ENCODE results near the gene RNF186.
"Not testable (repeated sequence)": the region's sequence is repeated elsewhere in the genome, so short reads cannot be mapped to it uniquely, and the experiment has no call there.

Gene RNF186

DNA sequence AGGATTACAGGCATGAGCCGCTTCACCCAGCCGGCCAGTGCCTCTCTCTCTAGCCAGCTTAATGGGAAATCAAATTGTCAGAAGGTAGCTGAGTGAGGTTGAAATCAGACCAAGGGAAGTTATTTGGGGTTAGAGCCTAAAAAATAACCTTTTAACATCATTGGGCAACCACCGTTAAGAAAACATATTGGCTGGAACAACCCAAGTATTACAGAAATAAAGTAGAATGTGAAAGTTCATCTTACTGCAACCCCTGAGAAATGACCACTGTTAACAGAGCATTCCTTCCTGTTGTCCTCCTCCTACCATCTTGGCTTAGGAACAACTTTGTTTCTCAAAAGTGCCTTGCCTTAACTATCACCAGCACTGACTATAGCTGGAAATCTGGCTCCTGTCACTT, 3.2 kb upstream of the RNF186 start:
- Histone ChIP-seq H3K36me3 (no peaks in the 10 kb centered on the region), H3K9me3 (ENCODE audit: severe bottlenecking) (no peaks in the 10 kb centered on the region), H3K27me3 (ENCODE audit: insufficient read depth, low read depth, severe bottlenecking) (no peaks in the 10 kb centered on the region), H3K4me3 (ENCODE audit: low read depth, low read length) (no peak overlapping the region), H3K27ac (no peak overlapping the region)
- TF ChIP-seq, protein P1, sequence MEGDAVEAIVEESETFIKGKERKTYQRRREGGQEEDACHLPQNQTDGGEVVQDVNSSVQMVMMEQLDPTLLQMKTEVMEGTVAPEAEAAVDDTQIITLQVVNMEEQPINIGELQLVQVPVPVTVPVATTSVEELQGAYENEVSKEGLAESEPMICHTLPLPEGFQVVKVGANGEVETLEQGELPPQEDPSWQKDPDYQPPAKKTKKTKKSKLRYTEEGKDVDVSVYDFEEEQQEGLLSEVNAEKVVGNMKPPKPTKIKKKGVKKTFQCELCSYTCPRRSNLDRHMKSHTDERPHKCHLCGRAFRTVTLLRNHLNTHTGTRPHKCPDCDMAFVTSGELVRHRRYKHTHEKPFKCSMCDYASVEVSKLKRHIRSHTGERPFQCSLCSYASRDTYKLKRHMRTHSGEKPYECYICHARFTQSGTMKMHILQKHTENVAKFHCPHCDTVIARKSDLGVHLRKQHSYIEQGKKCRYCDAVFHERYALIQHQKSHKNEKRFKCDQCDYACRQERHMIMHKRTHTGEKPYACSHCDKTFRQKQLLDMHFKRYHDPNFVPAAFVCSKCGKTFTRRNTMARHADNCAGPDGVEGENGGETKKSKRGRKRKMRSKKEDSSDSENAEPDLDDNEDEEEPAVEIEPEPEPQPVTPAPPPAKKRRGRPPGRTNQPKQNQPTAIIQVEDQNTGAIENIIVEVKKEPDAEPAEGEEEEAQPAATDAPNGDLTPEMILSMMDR (IDR thresholded peaks at IDR 0.05; ENCODE audit: low read depth, low read length), result no peak
- no peak for DNase-seq

- Histone ChIP-seq H3K27me3 (ENCODE audit: insufficient read depth, low read depth, severe bottlenecking) (no peaks in the 10 kb centered on the region), H3K9me3 (ENCODE audit: severe bottlenecking) (no peaks in the 10 kb centered on the region), H3K27ac (no peak overlapping the region), H3K4me3 (ENCODE audit: low read depth, low read length) (no peak overlapping the region), H3K36me3 (no peaks in the 10 kb centered on the region)
- DNase-seq, result no peak
- TF ChIP-seq, protein P1 (IDR thresholded peaks at IDR 0.05; ENCODE audit: low read depth, low read length), result no peak
Observed at GRCh38 chr1:19817160-19817559, 2.1 kb upstream of the RNF186 start.

- not testable (repeated sequence) for H3K9me3 ChIP-seq (ENCODE audit: severe bottlenecking); H3K27ac ChIP-seq; DNase-seq; H3K27me3 ChIP-seq (ENCODE audit: insufficient read depth, low read depth, severe bottlenecking); H3K4me3 ChIP-seq (ENCODE audit: low read depth, low read length); H3K36me3 ChIP-seq
Observed at GRCh38 chr1:19816737-19817086, 1.6 kb upstream of the RNF186 start.

DNA sequence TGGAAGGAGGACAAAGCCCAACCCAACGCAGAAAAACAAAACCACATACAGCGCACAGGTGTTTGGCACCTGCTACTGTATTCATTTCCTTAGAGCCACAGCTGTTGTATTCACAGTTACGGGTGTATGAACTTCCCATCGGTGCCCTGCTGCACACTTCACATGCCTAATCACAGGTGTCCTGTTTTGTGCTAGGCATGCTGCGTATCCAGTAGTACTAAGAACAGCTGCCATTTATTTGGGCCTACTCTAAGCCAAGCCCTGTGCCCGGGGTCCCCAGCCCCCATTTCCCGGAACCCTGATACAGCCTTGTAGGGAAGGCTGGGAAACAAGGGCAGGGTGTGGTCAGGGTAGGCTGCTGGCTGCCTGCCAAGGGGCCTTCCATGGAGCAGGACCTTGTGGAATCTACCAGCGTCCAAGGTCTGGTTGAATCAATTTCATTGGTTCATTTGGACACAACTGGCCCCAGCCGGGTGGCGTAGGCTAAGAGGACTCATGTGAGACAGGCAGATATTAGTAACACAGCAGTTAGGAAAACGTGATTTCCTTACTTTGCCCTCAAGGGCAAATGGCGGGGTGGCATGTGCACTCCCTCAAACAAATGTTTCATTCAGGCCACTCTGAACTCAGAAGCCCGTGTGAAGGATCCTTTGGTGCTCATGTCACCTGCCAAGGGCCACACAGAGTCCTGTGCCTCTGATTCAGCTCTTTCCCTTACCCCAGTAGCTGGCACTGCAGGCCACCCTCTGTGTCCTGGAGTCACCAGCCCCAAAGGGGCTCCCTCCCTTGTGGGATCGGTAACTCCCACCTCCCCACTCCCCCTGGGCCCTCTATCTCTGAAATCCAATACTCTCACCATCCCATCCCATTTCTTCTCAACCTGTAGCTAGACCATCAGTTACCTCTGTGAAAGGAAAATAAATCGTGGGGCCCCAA, 986 bp upstream of the RNF186 start:
- Histone ChIP-seq H3K4me3 (ENCODE audit: low read depth, low read length) (no peak overlapping the region), H3K9me3 (ENCODE audit: severe bottlenecking) (no peaks in the 10 kb centered on the region), H3K27me3 (ENCODE audit: insufficient read depth, low read depth, severe bottlenecking) (no peaks in the 10 kb centered on the region), H3K36me3 (no peaks in the 10 kb centered on the region), H3K27ac (no peak overlapping the region)
- DNase-seq, result no peak
- TF ChIP-seq, protein P1 (IDR thresholded peaks at IDR 0.05; ENCODE audit: low read depth, low read length), result no peak

DNA sequence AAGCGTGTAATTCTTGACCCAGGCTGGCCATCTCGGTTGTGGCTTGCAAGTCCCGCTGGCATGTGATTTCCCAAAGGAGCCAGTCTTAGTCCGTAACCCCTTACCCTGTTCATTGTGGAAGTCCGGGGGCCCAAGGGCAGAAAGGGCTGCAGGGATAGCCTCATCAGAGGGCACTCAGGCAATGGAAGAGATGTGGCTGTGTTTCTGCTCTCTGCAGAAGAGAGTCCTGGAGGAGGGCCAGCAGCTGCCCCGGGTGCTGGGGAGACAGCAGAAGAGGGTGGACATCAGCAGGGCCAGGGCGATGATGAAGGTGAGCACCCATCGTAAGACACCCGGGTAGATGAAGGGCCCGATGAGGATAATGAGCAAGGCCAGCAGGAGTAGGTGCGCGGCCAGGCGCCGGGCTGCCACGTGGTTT, 830 bp downstream of the RNF186 start:
- no peak overlapping the region for H3K27ac ChIP-seq
- no peaks in the 10 kb centered on the region for H3K27me3 ChIP-seq (ENCODE audit: insufficient read depth, low read depth, severe bottlenecking)

GRCh38 chr1:19813643-19813960, 1.5 kb downstream of the RNF186 start:
- DNase-seq, result no peak
- H3K27ac ChIP-seq, result no peak overlapping the region
- no peaks in the 10 kb centered on the region for H3K9me3 ChIP-seq (ENCODE audit: severe bottlenecking)
- H3K36me3 ChIP-seq, result no peaks in the 10 kb centered on the region
- TF ChIP-seq, protein P1 (IDR thresholded peaks at IDR 0.05; ENCODE audit: low read depth, low read length), result no peak
- no peak overlapping the region for H3K4me3 ChIP-seq (ENCODE audit: low read depth, low read length)
- H3K27me3 ChIP-seq (ENCODE audit: insufficient read depth, low read depth, severe bottlenecking), result no peaks in the 10 kb centered on the region

More for the DNA sequence above, 830 bp downstream of the RNF186 start:
- no peak overlapping the region for H3K4me3 ChIP-seq (ENCODE audit: low read depth, low read length)
- H3K9me3 ChIP-seq (ENCODE audit: severe bottlenecking), result no peaks in the 10 kb centered on the region
- no peaks in the 10 kb centered on the region for H3K36me3 ChIP-seq
- TF ChIP-seq, protein P1 (IDR thresholded peaks at IDR 0.05; ENCODE audit: low read depth, low read length), result no peak
- DNase-seq, result no peak
